K562 (cell line): ENCODE data around the gene MYO3B. TPM values are rescaled to one million over a fixed set of nuclear protein-coding genes. Genes with fewer than 3 reads are reported as not detected.

Experiments
- ARHGAP35 ChIP-seq: fragments of 450-650 bp; IDR thresholded peaks from 2 replicates; pipeline ENCODE4 v1.6.1; 2018; ENCODE audit not compliant: partially characterized antibody
- CHD1 ChIP-seq: fragments of 200-600 bp; sonication (generic); IDR thresholded peaks from one replicate; pipeline ENCODE4 v1.6.1; 2012; ENCODE audit warnings: mild to moderate bottlenecking, moderate library complexity, low read length, inconsistent platforms
- DDX20 ChIP-seq: fragments of 450-650 bp; IDR thresholded peaks from 2 replicates; pipeline ENCODE4 v1.6.1; 2016; ENCODE audit warnings: missing genetic modification characterization, low read depth, mild to moderate bottlenecking, missing compliant biosample characterization, moderate library complexity
- ETV1 ChIP-seq: fragments of 450-650 bp; conservative IDR thresholded peaks from 2 replicates; pipeline ENCODE4 v1.6.1; 2016; ENCODE audit warnings: missing genetic modification characterization, control low read depth, low read depth, missing compliant biosample characterization
- GATA2 ChIP-seq: sonication (generic); formaldehyde crosslinking; IDR thresholded peaks from 2 replicates; pipeline ENCODE4 v1.4.0; 2020; ENCODE audit warnings: mild to moderate bottlenecking, missing genetic modification reagents
- HNRNPH1 ChIP-seq: fragments of 200-400 bp; formaldehyde crosslinking; optimal IDR thresholded peaks from 2 replicates; pipeline ENCODE3; 2017; ENCODE audit warnings: low read depth, mild to moderate bottlenecking, low read length, moderate library complexity
- KDM1A ChIP-seq, 2 experiments: fragments of 450-650 bp; IDR thresholded peaks; 2 replicates each; pipeline ENCODE4 v1.6.1; 2016; ENCODE audit warnings: mild to moderate bottlenecking in 2 of 2
- PHTF2 ChIP-seq: fragments of 250-450 bp; sonication (Bioruptor Pico); IDR thresholded peaks from 2 replicates; pipeline ENCODE4 v1.5.0; 2021; ENCODE audit warnings: mild to moderate bottlenecking
- POLR2H ChIP-seq: IDR thresholded peaks from 2 replicates; pipeline ENCODE4 v1.6.1; 2016; ENCODE audit warnings: missing genetic modification characterization, low read depth, mild to moderate bottlenecking, control low read depth, missing compliant biosample characterization, moderate library complexity
- THAP12 ChIP-seq: fragments of 250-450 bp; sonication (Bioruptor Pico); IDR thresholded peaks from 2 replicates; pipeline ENCODE4 v1.9.0; 2021; ENCODE audit warnings: mild to moderate bottlenecking, inconsistent platforms
- ZNF23 ChIP-seq: fragments of 250-450 bp; sonication (Bioruptor Pico); IDR thresholded peaks from 2 replicates; pipeline ENCODE4 v1.4.0; 2020; ENCODE audit warnings: mild to moderate bottlenecking
- polyA plus RNA-seq, 8 experiments: library from polyadenylated mRNA; depleted of rRNA in 4 of 8; stranded (reverse) in 5 of 8; unstranded in 3 of 8; fragments of >200 nt; fragmentation: Nextera tagmentation in 2 of 8; fragmentation: Illumina TruSeq in 1 of 8; extraction: Ambion mirVana in 2 of 8; extraction: Trizol in 1 of 8; gene quantifications; 2 replicates each; pipeline versions ENCODE4 v1.2.1 to v1.2.3, GENCODE V29; 2011 to 2014; ENCODE audit warnings: inconsistent platforms in 1 of 8, missing spikeins in 1 of 8
- total RNA-seq, 7 experiments: library from RNA; depleted of rRNA in 6 of 7; stranded (reverse); fragments of >200 nt in 6 of 7; fragmentation: Illumina TruSeq in 2 of 7; extraction: Trizol in 2 of 7; gene quantifications; 2 replicates each; pipeline versions ENCODE4 v1.2.1 to v1.2.3, GENCODE V29; 2011 to 2021; ENCODE audit warnings: low replicate concordance in 1 of 7
- TF ChIP-seq, protein P1 (sequence below): IDR thresholded peaks from 3 replicates; pipeline ENCODE4 v1.6.1; 2011; ENCODE audit warnings: borderline replicate concordance, mild to moderate bottlenecking, moderate library complexity; ENCODE audit not compliant: insufficient read length; ENCODE audit errors: extremely low read depth
- TF ChIP-seq, protein P2 (sequence below), 2 experiments: fragments of 450-650 bp; IDR thresholded peaks; 2 replicates each; pipeline ENCODE4 v1.6.1; 2018; ENCODE audit warnings: mild to moderate bottlenecking in 2 of 2, low read depth in 1 of 2; ENCODE audit not compliant: partially characterized antibody in 2 of 2
- TF ChIP-seq, protein P3 (sequence below): fragments of 450-650 bp; conservative IDR thresholded peaks from 2 replicates; pipeline ENCODE4 v1.6.1; 2016; ENCODE audit warnings: missing genetic modification characterization, low read depth, mild to moderate bottlenecking, control low read depth, missing compliant biosample characterization
- TF ChIP-seq, protein P4 (sequence below), 2 experiments: fragments of 450-650 bp; IDR thresholded peaks; 2 replicates each; pipeline ENCODE4 v1.6.1; 2016

The MYO3B gene
- total and polyA plus RNA-seq, 9 of the 15 experiments (the other 6 are each of a cell fraction or from before 2014, with no cell fraction given), result 2.7 to 6.5 (median 3.6) TPM

DNA sequence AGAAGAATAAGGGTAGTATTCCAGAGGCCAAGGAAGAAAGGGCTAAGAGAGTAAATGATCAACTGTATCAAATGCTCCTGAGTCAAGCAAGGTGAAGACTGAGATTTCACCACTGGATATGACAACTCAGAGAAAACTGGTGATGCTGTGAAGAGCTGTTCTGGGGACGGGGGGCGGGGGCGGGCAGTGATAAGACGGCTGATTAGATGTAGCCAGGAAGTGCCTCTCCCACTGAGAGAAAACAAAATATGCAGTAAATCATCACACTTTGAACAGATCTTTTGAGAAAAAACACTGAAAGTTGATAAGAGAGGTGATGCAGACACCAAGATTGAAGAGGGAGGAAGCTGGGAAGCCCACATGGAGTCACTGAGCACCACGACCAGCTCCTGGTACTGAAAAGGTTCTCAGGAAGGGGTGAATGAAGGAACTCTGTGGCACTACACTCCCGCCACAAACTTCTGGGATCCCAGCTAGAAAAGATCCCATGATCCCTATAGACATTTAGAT is 75.8 kb downstream of the MYO3B start (continued):
- TF ChIP-seq, protein P1, sequence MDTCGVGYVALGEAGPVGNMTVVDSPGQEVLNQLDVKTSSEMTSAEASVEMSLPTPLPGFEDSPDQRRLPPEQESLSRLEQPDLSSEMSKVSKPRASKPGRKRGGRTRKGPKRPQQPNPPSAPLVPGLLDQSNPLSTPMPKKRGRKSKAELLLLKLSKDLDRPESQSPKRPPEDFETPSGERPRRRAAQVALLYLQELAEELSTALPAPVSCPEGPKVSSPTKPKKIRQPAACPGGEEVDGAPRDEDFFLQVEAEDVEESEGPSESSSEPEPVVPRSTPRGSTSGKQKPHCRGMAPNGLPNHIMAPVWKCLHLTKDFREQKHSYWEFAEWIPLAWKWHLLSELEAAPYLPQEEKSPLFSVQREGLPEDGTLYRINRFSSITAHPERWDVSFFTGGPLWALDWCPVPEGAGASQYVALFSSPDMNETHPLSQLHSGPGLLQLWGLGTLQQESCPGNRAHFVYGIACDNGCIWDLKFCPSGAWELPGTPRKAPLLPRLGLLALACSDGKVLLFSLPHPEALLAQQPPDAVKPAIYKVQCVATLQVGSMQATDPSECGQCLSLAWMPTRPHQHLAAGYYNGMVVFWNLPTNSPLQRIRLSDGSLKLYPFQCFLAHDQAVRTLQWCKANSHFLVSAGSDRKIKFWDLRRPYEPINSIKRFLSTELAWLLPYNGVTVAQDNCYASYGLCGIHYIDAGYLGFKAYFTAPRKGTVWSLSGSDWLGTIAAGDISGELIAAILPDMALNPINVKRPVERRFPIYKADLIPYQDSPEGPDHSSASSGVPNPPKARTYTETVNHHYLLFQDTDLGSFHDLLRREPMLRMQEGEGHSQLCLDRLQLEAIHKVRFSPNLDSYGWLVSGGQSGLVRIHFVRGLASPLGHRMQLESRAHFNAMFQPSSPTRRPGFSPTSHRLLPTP, result no peak
- TF ChIP-seq POLR2H (tag) (peak; percentile 53; the same call in 1 of the 2 replicates), CHD1 (no peak), DDX20 (tag) (peak; percentile 40; the same call in 1 of the 2 replicates), KDM1A (IDR thresholded peaks at IDR 0.05) (peak; percentile 42 to 58; a peak in 3 of 4 replicates), ARHGAP35 (no peak), THAP12 (CRISPR knock-in tag) (no peak), PHTF2 (no peak), ETV1 (peak; percentile 44), ZNF23 (CRISPR knock-in tag) (no peak), HNRNPH1 (no peak), GATA2 (CRISPR knock-in tag) (no peak)
- TF ChIP-seq, protein P2, sequence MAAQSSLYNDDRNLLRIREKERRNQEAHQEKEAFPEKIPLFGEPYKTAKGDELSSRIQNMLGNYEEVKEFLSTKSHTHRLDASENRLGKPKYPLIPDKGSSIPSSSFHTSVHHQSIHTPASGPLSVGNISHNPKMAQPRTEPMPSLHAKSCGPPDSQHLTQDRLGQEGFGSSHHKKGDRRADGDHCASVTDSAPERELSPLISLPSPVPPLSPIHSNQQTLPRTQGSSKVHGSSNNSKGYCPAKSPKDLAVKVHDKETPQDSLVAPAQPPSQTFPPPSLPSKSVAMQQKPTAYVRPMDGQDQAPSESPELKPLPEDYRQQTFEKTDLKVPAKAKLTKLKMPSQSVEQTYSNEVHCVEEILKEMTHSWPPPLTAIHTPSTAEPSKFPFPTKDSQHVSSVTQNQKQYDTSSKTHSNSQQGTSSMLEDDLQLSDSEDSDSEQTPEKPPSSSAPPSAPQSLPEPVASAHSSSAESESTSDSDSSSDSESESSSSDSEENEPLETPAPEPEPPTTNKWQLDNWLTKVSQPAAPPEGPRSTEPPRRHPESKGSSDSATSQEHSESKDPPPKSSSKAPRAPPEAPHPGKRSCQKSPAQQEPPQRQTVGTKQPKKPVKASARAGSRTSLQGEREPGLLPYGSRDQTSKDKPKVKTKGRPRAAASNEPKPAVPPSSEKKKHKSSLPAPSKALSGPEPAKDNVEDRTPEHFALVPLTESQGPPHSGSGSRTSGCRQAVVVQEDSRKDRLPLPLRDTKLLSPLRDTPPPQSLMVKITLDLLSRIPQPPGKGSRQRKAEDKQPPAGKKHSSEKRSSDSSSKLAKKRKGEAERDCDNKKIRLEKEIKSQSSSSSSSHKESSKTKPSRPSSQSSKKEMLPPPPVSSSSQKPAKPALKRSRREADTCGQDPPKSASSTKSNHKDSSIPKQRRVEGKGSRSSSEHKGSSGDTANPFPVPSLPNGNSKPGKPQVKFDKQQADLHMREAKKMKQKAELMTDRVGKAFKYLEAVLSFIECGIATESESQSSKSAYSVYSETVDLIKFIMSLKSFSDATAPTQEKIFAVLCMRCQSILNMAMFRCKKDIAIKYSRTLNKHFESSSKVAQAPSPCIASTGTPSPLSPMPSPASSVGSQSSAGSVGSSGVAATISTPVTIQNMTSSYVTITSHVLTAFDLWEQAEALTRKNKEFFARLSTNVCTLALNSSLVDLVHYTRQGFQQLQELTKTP (IDR thresholded peaks at IDR 0.05; ENCODE audit: low read depth in 1 of 2, partially characterized antibody in 2 of 2), result no peak
- TF ChIP-seq, protein P3, sequence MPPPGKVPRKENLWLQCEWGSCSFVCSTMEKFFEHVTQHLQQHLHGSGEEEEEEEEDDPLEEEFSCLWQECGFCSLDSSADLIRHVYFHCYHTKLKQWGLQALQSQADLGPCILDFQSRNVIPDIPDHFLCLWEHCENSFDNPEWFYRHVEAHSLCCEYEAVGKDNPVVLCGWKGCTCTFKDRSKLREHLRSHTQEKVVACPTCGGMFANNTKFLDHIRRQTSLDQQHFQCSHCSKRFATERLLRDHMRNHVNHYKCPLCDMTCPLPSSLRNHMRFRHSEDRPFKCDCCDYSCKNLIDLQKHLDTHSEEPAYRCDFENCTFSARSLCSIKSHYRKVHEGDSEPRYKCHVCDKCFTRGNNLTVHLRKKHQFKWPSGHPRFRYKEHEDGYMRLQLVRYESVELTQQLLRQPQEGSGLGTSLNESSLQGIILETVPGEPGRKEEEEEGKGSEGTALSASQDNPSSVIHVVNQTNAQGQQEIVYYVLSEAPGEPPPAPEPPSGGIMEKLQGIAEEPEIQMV (tag), result no peak
- TF ChIP-seq, protein P4, sequence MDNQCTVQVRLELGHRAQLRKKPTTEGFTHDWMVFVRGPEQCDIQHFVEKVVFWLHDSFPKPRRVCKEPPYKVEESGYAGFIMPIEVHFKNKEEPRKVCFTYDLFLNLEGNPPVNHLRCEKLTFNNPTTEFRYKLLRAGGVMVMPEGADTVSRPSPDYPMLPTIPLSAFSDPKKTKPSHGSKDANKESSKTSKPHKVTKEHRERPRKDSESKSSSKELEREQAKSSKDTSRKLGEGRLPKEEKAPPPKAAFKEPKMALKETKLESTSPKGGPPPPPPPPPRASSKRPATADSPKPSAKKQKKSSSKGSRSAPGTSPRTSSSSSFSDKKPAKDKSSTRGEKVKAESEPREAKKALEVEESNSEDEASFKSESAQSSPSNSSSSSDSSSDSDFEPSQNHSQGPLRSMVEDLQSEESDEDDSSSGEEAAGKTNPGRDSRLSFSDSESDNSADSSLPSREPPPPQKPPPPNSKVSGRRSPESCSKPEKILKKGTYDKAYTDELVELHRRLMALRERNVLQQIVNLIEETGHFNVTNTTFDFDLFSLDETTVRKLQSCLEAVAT (IDR thresholded peaks at IDR 0.05), result no peak
